Endothelial cell of umbilical vein (primary cell): ENCODE results near the gene HOXD12. TPM values are rescaled to one million over a fixed set of nuclear protein-coding genes. Genes with fewer than 3 reads are reported as not detected.

Experiments
- BruUV-seq: library from RNA; stranded (reverse); fragments of 400-500 nt; replicated peaks from 2 replicates; lab custom pipeline; 2021; lab: Mats Ljungman, UMichigan
- CTCF ChIA-PET: fragments of 300-600, 350-600 bp; sonication (Branson Sonifier 250); formaldehyde crosslinking; loops from one replicate; lab custom pipeline; 2021; ENCODE audit warnings: antibody characterized with exemption, inconsistent platforms; lab: Charles Lee
- POLR2A ChIA-PET: fragments of 300-600, 350-600 bp; sonication (Branson Sonifier 250); formaldehyde crosslinking; loops from one replicate; lab custom pipeline; 2021; ENCODE audit warnings: antibody characterized with exemption, inconsistent platforms; lab: Charles Lee
- DNase-seq: peaks from one replicate; pipeline ENCODE4 v3.0.0-alpha.2; 2011; ENCODE audit warnings: low read depth, low spot score
- FAIRE-seq: peaks from 2 replicates; lab custom pipeline; 2011; peaks lifted over from hg19 to GRCh38; lab: Jason Lieb, UNC
- H2AFZ ChIP-seq: 2 replicates; pipeline ENCODE4 v1.6.0; 2012; ENCODE audit warnings: low read depth, low read length, control low read depth, inconsistent platforms
- H3K27ac ChIP-seq: 2 replicates; pipeline ENCODE4 v1.5.1; 2011; ENCODE audit warnings: low read depth, mild to moderate bottlenecking, control low read depth, low read length, moderate library complexity; ENCODE audit not compliant: insufficient read depth
- H3K27me3 ChIP-seq, 2 experiments: 2 replicates each; pipeline versions ENCODE4 v1.6.0 to v1.6.1; 2011; ENCODE audit warnings: low read length in 2 of 2, mixed read lengths in 1 of 2; ENCODE audit not compliant: control insufficient read depth in 2 of 2, insufficient read depth in 2 of 2
- H3K36me3 ChIP-seq, 2 experiments: 2 replicates in 1 of 2; 3 replicates in 1 of 2; pipeline ENCODE4 v1.5.1; 2011; ENCODE audit warnings: low read length in 2 of 2, mild to moderate bottlenecking in 1 of 2, moderate library complexity in 1 of 2; ENCODE audit not compliant: control insufficient read depth in 2 of 2, insufficient read depth in 2 of 2; ENCODE audit errors: extremely low read depth in 1 of 2
- H3K4me1 ChIP-seq: 3 replicates; pipeline ENCODE4 v1.5.1; 2011; ENCODE audit warnings: mild to moderate bottlenecking, low read length; ENCODE audit not compliant: control insufficient read depth, insufficient read depth; ENCODE audit errors: extremely low read depth
- H3K4me2 ChIP-seq: 2 replicates; pipeline ENCODE4 v1.6.1; 2011; ENCODE audit warnings: low read length, control low read depth, mixed read lengths; ENCODE audit not compliant: insufficient read depth
- H3K4me3 ChIP-seq, 3 experiments: fragments of 200-600 bp in 1 of 3; sonication (generic), shearing (Covaris generic) in 1 of 3; replicated peaks in 1 of 3; 2 replicates each; pipeline ENCODE4 v1.5.1; 2011 to 2016; ENCODE audit warnings: control low read depth in 3 of 3, low read length in 3 of 3, mild to moderate bottlenecking in 2 of 3, inconsistent platforms in 1 of 3, low read depth in 1 of 3, moderate library complexity in 1 of 3; ENCODE audit not compliant: insufficient read depth in 1 of 3
- H3K79me2 ChIP-seq: 2 replicates; pipeline ENCODE4 v1.6.0; 2012; ENCODE audit warnings: low read length, inconsistent platforms; ENCODE audit not compliant: control insufficient read depth, insufficient read depth
- H3K9ac ChIP-seq: replicated peaks from 2 replicates; pipeline ENCODE3; 2011; ENCODE audit warnings: low read length, control low read depth; ENCODE audit not compliant: insufficient read depth; ENCODE audit errors: extremely low read depth
- H3K9me1 ChIP-seq: replicated peaks from 3 replicates; pipeline ENCODE4 v1.6.0; 2011; ENCODE audit warnings: mild to moderate bottlenecking, low read length; ENCODE audit not compliant: control insufficient read depth, insufficient read depth; ENCODE audit errors: extremely low read depth
- H3K9me3 ChIP-seq: replicated peaks from 2 replicates; pipeline ENCODE4 v1.5.1; 2012; ENCODE audit warnings: low read length, inconsistent platforms; ENCODE audit not compliant: control insufficient read depth, insufficient read depth
- H4K20me1 ChIP-seq: replicated peaks from 2 replicates; pipeline ENCODE3; 2011; ENCODE audit warnings: mild to moderate bottlenecking, low read length; ENCODE audit not compliant: control insufficient read depth, insufficient read depth; ENCODE audit errors: extremely low read depth
- EZH2 ChIP-seq: IDR thresholded peaks from 2 replicates; pipeline ENCODE4 v1.6.1; 2012; ENCODE audit warnings: borderline replicate concordance, low read depth, mild to moderate bottlenecking, moderate library complexity, low read length, inconsistent platforms; ENCODE audit not compliant: severe bottlenecking
- FOS ChIP-seq: IDR thresholded peaks from 2 replicates; pipeline ENCODE4 v1.6.1; 2011; ENCODE audit warnings: mild to moderate bottlenecking, low read length, moderate library complexity, borderline replicate concordance; ENCODE audit not compliant: insufficient read depth
- GATA2 ChIP-seq: IDR thresholded peaks from 2 replicates; pipeline ENCODE4 v1.7.0; 2011; ENCODE audit warnings: low read depth, mild to moderate bottlenecking, moderate library complexity, mixed read lengths, low read length; ENCODE audit not compliant: insufficient read length, insufficient read depth
- MYC ChIP-seq: IDR thresholded peaks from one replicate; pipeline ENCODE4 v1.6.1; 2011; ENCODE audit warnings: mild to moderate bottlenecking, low read depth, low read length
- POLR2A ChIP-seq: IDR thresholded peaks from 2 replicates; pipeline ENCODE4 v1.6.1; 2012; ENCODE audit warnings: low read depth, mild to moderate bottlenecking, control low read depth, low read length
- POLR2AphosphoS5 ChIP-seq: IDR thresholded peaks from 2 replicates; pipeline ENCODE4 v1.6.1; 2012; ENCODE audit warnings: low read depth, mild to moderate bottlenecking, control low read depth, low read length, moderate library complexity; ENCODE audit not compliant: insufficient read depth
- dilution Hi-C: fragments of 300-500 bp; cut with MboI; formaldehyde crosslinking; loops from one replicate; pipeline ENCODE4 v1.15.0; 2019; ENCODE audit warnings: low sequenced_read_pairs; ENCODE audit not compliant: extremely low pct_ligation_motif_present
- intact Hi-C: fragments of 100-400 bp; cut with micrococcal nuclease; formaldehyde crosslinking; loops from one replicate; pipeline ENCODE4 v1.10.0; 2022
- polyA plus RNA-seq, 4 experiments: library from polyadenylated mRNA; depleted of rRNA in 3 of 4; stranded (reverse) in 3 of 4; unstranded in 1 of 4; fragments of >200 nt; gene quantifications; 2 replicates each; pipeline versions ENCODE4 v1.2.1 to v1.2.3, GENCODE V29; 2011 to 2012; ENCODE audit warnings: missing spikeins in 1 of 4
- total RNA-seq: library from RNA; stranded (reverse); gene quantifications from 2 replicates; pipeline ENCODE4 v1.2.3, GENCODE V29; 2021
- TF ChIP-seq, protein P1 (sequence below): IDR thresholded peaks from 2 replicates; pipeline ENCODE4 v1.6.1; 2011; ENCODE audit not compliant: insufficient read depth, insufficient read length

Gene HOXD12
- total and polyA plus RNA-seq, 2 donors (not counting 3 experiments of a cell fraction or from before 2014, with no cell fraction given), result not detected

DNA sequence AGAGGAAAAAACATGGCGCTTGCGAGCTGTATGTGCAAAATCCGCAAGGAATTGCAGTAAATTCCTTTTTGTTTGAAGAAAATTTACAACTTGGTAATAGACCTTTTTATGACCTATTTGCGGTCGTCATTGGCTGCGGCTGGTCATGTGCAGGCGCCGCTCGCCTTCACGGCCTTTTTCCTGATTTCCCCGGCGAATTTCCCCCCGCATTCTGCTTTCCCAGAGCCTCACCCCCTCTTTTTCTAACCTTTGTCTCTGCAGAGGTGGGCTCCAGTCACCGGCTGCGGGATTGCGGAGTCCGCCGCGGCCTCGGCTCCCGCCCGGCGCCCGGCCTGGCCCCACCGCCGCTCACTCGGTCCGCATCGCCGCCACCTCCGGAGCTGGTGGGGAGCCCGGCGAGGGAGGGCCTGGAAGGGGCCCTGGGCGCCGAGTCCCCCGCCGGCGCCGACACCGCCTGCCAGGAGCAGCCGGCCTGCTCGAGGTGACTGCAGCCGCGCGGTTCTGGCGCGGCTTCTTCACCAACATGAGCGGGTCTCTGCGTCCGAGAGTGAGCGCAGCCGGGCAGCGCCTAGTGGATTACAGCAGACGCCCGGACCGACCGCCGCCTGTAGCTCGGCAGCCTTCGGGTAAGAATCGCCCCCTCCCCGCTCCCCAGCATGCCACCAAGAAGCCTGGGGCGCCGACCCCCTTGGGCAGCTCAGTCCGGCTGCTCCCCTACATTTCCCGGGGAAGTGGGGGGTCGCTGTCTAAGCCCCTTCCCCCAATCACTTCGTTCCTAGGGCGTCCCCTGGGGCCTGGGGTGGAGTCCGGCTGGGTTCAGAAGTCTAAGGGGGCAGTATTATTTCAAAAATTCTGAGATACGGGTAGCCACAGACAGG is 37.0 kb downstream of the HOXD12 start:
- peaks cover 51% of the 10 kb centered on the region for H3K79me2 ChIP-seq
- no peaks in the 10 kb centered on the region for H3K36me3 ChIP-seq
- intact Hi-C loops (no loop called here), dilution Hi-C loops (loop anchor here (25.0 kb wide), 1 partner anchor 501 kb away; no protein-coding TSS in a partner anchor)
- peak overlapping the region; percentile 55 for H2AFZ ChIP-seq
- peak overlapping the region; percentile 99 for H3K4me2 ChIP-seq
- H3K27ac ChIP-seq, result peak overlapping the region; percentile 86
- no TSS peak for BruUV-seq
- H3K9me1 ChIP-seq, result no peaks in the 10 kb centered on the region
- H3K4me1 ChIP-seq, result peaks cover 55% of the 10 kb centered on the region
- H3K9ac ChIP-seq, result peak overlapping the region; percentile 66
- FAIRE-seq (no peak), DNase-seq (peak; percentile 79)
- TF ChIP-seq POLR2A, result peak; percentile 94
- TF ChIP-seq GATA2, result no peak
- no peak for TF ChIP-seq POLR2AphosphoS5
- TF ChIP-seq, protein P1, sequence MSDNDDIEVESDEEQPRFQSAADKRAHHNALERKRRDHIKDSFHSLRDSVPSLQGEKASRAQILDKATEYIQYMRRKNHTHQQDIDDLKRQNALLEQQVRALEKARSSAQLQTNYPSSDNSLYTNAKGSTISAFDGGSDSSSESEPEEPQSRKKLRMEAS, result peak; percentile 64
- TF ChIP-seq FOS, result no peak
- TF ChIP-seq EZH2, result no peak
- TF ChIP-seq MYC, result no peak
- H4K20me1 ChIP-seq, result no peaks in the 10 kb centered on the region
- ChIA-PET POLR2A (interaction anchor here (1.2 kb wide), 1 partner anchor 418 kb away, joined by 3 read pairs; no protein-coding TSS in a partner anchor), CTCF (interaction anchor here (0.7 to 6.9 kb wide), 9 partner anchors 9 to 678 kb away, joined by 3 to 227 read pairs (median 8); no protein-coding TSS in a partner anchor)
- peak overlapping the region; percentile 73 to 91 (median 86) for H3K4me3 ChIP-seq
- H3K9me3 ChIP-seq, result no peaks in the 10 kb centered on the region
- H3K27me3 ChIP-seq, result no peaks in the 10 kb centered on the region
